ENCODE results near the gene ZNF345.

Gene ZNF345

DNA sequence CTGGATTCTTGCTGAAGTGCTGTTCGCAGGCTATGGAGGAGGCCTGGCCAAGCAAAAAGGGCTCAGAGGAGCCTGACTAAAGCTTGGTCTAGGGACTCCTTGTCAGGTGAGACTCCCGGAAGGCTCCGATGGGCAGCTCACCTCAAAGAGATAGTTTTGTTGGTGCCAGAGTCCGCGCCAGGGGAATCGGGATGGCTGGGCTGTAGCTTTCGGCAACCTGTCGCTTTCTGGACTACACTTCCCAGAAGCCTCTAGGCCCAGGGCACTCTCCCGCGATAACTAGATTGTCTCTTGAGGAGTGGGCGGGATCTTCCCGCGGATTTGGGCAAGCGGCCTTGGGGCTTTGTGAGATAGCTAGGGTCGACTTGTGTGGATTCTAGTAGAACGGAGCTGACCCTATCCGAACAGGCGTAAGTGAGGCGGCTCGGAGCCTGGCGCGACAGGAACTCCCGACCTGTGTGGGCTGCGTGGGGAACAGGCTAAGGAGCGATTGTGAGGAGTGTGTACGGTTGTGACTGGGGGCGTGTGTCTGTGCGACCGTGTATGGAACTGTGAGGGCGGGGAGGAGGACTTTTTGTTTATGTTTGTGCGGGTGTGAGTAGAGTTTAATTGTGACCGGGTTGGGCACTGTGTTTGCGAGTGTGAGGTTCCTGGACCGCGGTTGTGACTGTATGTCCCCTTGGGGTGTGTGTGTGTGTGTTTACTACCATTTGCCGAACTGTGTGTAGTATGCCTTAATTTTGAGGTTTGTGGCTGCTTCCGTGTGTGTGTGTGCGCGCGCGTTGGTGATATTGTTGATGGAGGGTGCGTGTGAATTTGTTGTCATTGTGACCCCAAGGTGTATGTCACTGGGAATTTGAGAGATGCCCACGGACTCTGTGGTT lies at the start of gene ZNF345:
TSS of gene ZNF345 (plus strand) at position 318 of the 884 bp plus-strand sequence. CDS start 25,955 bp downstream, outside the sequence.
- DNase-seq, result peak; percentile 99

- DNase-seq, result no peak
Observed at GRCh38 chr19:36805364-36805763, 45.3 kb upstream of the ZNF345 start.

GRCh38 chr19:36807029-36807428 lies 43.6 kb upstream of the ZNF345 start:
- no peak for DNase-seq

DNA sequence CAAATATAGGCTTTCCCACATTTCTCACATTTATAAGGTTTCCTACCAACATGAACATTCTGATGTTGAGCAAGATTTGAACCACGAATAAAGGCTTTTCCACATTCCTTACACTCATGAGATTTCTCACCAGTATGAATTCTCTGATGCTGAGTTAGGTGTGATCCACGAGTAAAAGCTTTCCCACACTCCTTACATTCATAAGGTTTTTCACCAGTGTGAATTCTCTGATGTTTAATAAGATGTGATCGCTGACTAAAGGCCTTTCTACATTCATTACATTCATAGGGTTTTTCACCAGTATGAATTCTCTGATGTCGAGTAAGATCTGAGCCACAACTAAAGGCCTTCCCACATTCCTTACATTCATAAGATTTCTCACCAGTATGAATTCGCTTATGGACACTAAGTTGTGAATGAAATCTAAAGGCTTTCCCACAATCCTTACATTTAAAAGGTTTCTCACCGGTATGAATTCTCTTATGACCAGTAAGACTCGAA lies 31.5 kb upstream of the ZNF345 start:
- DNase-seq, result no peak

- no peak for DNase-seq
Observed at GRCh38 chr19:36821758-36822157, 28.9 kb upstream of the ZNF345 start.

GRCh38 chr19:36833430-36833829 lies 17.2 kb upstream of the ZNF345 start:
- DNase-seq, result no peak

GRCh38 chr19:36837176-36837905 lies 13.3 kb upstream of the ZNF345 start:
- DNase-seq, result no peak

GRCh38 chr19:36837906-36838783 lies 12.5 kb upstream of the ZNF345 start, which contains the start of gene ZNF790:
TSS of gene ZNF790 (minus strand) at chr19:36838387. CDS start at chr19:36825619, 12,768 bp downstream.
- peak; percentile 98 for DNase-seq

DNA sequence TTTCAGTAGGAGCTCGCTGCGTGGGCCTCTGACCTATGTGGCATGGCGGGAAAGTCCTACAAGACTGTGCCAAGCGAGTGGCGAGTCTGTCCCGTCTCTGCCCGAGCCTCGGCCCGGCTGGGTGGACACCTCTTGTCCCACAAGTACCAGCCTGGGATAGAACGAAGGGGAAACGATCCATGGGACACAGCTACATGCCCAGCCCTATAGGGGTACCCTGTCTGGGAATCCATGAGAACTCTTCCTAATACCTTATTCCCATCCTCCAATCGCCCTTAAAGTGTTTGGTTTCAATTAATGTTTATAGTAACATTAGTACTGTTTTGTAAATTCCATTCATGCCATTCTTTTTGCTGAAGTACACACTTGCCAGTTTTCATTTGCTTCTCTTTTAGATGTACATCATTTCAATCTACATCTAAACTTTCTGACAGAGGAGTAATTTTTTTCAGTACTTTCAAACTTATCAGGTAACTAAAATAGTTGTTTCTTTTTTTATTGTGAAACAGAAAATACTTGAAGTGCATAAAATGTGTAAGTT lies 11.8 kb upstream of the ZNF345 start:
- DNase-seq, result no peak

- DNase-seq, result no peak
Observed at GRCh38 chr19:36847968-36848367, 2.7 kb upstream of the ZNF345 start.

GRCh38 chr19:36849701-36850558 lies 746 bp upstream of the ZNF345 start:
- peak; percentile 97 for DNase-seq

DNA sequence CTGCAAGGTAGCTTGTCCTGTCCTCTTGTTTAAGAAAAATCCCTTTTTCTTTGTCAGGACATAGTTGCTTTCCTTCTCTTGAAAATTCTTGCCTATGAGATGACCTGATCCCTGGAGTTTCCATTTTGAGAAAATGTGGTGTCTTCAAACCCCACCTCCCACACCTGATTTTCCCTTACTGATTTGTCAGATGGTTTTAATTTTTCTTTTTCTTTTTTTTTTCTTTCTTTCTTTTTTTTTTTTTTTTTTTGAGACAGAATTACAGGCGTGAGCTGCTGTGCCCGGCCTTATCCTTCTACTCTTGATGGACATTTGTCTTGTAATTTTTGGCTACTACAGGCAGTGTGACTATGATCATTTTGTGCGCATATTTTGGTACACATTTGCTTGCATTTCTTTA lies 1.2 kb downstream of the ZNF345 start:
- no peak for DNase-seq

GRCh38 chr19:36876993-36877938 lies 26.6 kb downstream of the ZNF345 start:
- no peak for DNase-seq

DNA sequence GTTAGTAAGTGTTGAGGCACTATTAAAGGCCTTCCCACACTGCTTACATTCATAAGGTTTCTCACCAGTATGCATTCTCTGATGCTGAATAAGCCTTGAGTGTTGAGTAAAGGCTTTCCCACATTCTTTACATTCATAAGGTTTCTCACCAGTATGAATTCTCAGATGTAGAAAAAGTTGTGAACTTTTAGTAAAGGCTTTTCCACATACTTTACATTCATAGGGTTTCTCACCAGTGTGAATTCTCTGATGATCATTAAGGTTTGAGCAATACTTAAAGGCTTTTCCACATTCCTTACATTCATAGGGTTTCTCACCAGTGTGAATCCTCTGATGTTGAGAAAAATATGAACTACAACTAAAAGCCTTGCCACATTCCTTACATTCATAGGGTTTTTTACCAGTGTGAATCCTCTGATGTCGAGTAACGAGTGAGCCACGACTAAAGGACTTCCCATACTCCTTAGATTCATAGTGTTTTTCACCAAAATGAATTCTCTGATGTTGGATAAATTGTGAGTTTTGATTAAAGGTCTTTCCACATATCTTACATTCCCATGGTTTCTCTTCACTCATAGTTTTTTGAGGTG lies 41.2 kb downstream of the ZNF345 start:
- no peak for DNase-seq

DNA sequence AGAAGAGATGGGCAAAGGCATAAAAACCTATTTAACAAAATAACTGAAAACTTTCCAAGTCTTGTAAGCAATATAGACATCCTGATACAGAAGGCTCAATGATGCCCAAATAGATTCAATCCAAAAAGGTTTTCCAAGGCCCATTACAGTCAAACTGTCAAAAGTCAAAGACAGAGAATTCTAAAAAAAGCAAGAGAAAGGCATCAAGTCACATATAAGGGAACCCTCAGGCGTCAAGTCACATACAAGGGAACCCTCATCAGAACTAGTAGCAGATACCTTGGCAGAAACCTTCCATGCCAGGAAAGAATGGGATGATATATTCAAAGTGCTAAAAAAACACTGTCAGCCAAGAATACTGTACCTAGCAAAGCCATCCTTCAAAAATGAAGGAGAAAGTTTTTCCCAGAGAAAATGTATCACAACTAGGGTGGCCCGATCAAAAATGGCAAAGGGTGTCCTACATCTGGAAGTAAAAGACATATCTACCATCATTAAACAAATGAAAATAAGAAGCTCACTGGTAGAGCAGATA lies 44.2 kb downstream of the ZNF345 start:
- DNase-seq, result peak; percentile 16

DNA sequence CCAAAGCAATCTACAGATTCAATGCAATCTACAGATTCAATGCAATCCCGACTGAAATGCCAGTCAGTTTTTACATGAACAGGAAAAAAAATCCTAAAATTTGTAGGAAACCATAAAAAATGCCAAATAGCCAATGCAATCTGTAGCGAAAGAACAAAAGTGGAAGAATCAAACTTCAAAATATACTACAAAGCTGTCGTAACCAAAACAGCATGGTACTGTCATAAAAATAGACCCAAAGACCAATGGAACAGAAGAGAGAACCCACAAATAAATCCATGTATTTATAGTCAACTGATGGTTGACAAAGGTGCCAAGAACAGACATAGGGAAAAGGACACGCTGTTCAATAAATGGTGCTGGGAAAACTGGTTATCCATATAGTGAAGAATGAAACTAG lies 47.7 kb downstream of the ZNF345 start:
- DNase-seq, result peak; percentile 14

DNA sequence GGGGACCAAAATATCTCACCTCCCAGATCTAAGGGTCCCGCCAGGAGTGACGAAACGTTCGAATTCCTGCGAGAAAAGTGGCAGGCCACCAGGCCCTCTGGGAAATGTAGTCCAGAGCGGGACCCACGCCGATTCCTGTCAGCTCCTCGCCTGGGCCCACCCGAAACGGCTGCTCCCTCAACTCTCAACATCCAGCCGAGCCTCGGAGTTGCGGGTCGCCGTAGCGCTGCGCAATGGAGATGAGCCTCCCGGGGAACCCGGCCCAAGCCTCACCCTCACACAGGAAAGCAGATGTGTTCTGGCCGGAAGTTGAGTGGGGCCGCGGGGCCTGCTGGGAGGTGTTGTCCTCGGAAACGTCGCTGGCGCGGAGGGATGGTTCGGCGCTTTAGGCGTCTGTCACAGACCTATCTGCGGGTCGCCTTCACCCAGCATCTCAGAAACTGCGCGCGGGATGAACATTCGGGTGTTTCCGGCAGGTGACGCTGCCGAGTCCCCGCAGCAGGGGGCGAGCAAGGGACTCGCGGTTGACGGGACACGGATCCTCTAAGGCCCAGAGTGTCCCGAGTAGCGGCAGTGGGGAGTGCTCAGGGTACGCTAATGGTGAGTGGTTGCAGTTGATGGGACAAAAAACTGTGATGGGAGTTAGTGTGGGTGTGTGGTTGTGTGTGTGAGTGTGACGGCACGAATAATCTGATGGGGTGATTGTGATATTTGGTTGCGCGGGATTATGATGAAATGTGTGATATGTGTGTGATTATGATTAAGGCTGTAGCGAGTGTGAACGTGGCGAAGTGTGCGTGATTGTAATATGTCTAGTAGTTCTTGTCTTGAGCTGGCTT lies 65.5 kb downstream of the ZNF345 start, which contains the start of the genes ZNF568 and ZNF829:
TSS of gene ZNF568 (plus strand) at position 341 of the 839 bp plus-strand sequence. CDS start 6,439 bp downstream, outside the sequence.
TSS of gene ZNF829 (minus strand) at position 300 of the 839 bp plus-strand sequence. CDS start 1,124 bp downstream, outside the sequence.
- peak; percentile 96 for DNase-seq

- DNase-seq, result peak; percentile 49
Observed at GRCh38 chr19:36916991-36917390, 66.3 kb downstream of the ZNF345 start.
